DMS153 (cell line): Measurements from ENCODE around the gene ZSCAN21.
"Not testable (repeated sequence)": the region's sequence is repeated elsewhere in the genome, so short reads cannot be mapped to it uniquely, and the experiment has no call there.

Source experiments
- DNase-seq: peaks from one replicate; lab custom pipeline; 2025; lab: John Stamatoyannopoulos, UW

Gene ZSCAN21

GRCh38 chr7:100049441-100050291 is at the start of gene ZSCAN21:
ZSCAN21 (plus strand) TSS chr7:100049774; CDS start chr7:100057007, 7,233 bp downstream.
- peak; percentile 66 for DNase-seq

GRCh38 chr7:100000239-100000638 is 49.3 kb upstream of the ZSCAN21 start:
- no peak for DNase-seq

GRCh38 chr7:100003711-100004661 is 45.6 kb upstream of the ZSCAN21 start:
- DNase-seq = peak; percentile 93

- DNase-seq = no peak
Measured at GRCh38 chr7:100007887-100008286, 41.7 kb upstream of the ZSCAN21 start.

- no peak for DNase-seq
Measured at GRCh38 chr7:100008525-100008924, 41.0 kb upstream of the ZSCAN21 start.

- DNase-seq = not testable (repeated sequence)
Measured at GRCh38 chr7:100009952-100010351, 39.6 kb upstream of the ZSCAN21 start.

- DNase-seq = no peak
Measured at GRCh38 chr7:100010901-100011300, 38.7 kb upstream of the ZSCAN21 start.

- no peak for DNase-seq
Measured at GRCh38 chr7:100011516-100011915, 38.1 kb upstream of the ZSCAN21 start.

- not testable (repeated sequence) for DNase-seq
Measured at GRCh38 chr7:100012385-100013327, 36.9 kb upstream of the ZSCAN21 start.

- DNase-seq = peak; percentile 20
Measured at GRCh38 chr7:100013328-100013676, 36.3 kb upstream of the ZSCAN21 start.

GRCh38 chr7:100015232-100016214 is 34.1 kb upstream of the ZSCAN21 start, which contains the start of gene ZKSCAN1:
ZKSCAN1 (plus strand) TSS chr7:100015596; CDS start chr7:100023507, 7,911 bp downstream.
- DNase-seq = peak; percentile 86

- no peak for DNase-seq
Measured at GRCh38 chr7:100016215-100016901, 33.2 kb upstream of the ZSCAN21 start.

- no peak for DNase-seq
Measured at GRCh38 chr7:100017300-100017699, 32.3 kb upstream of the ZSCAN21 start.

- no peak for DNase-seq
Measured at GRCh38 chr7:100017875-100018274, 31.7 kb upstream of the ZSCAN21 start.

GRCh38 chr7:100019908-100020307 is 29.7 kb upstream of the ZSCAN21 start:
- DNase-seq = no peak

- DNase-seq = no peak
Measured at GRCh38 chr7:100021297-100021696, 28.3 kb upstream of the ZSCAN21 start.

- peak; percentile 5 for DNase-seq
Measured at GRCh38 chr7:100022621-100023020, 27.0 kb upstream of the ZSCAN21 start.

GRCh38 chr7:100023526-100023925 is 26.0 kb upstream of the ZSCAN21 start:
- DNase-seq = no peak

GRCh38 chr7:100024020-100024619 is 25.5 kb upstream of the ZSCAN21 start:
- DNase-seq = no peak
